Measurements from ENCODE around the gene SYAP1. TPM values are rescaled to one million over a fixed set of nuclear protein-coding genes. Genes with fewer than 3 reads are reported as not detected.
"Not testable (repeated sequence)": the region's sequence is repeated elsewhere in the genome, so short reads cannot be mapped to it uniquely, and the experiment has no call there.

SYAP1 gene
- 15.6 and 18.5 TPM in 2 replicates for total RNA-seq
- polyA plus RNA-seq (2012) = 9.1 TPM

GRCh38 chrX:16719334-16720084, at the start of gene SYAP1:
Gene SYAP1 (plus strand): TSS chrX:16719612. CDS start chrX:16719725, 113 bp downstream.
- DNase-seq (ENCODE audit: low read depth) = peak; percentile 96

GRCh38 chrX:16671005-16671404, 48.4 kb upstream of the SYAP1 start:
- DNase-seq (ENCODE audit: low read depth) = peak; percentile 49

GRCh38 chrX:16678689-16679088, 40.7 kb upstream of the SYAP1 start:
- no peak for DNase-seq (ENCODE audit: low read depth)

- no peak for DNase-seq (ENCODE audit: low read depth)
Measured at GRCh38 chrX:16683007-16683664, 36.3 kb upstream of the SYAP1 start.

GRCh38 chrX:16687514-16687913, 31.9 kb upstream of the SYAP1 start:
- no peak for DNase-seq (ENCODE audit: low read depth)

- DNase-seq (ENCODE audit: low read depth) = peak; percentile 49
Measured at GRCh38 chrX:16695079-16695676, 24.2 kb upstream of the SYAP1 start.

- no peak for DNase-seq (ENCODE audit: low read depth)
Measured at GRCh38 chrX:16696956-16697355, 22.5 kb upstream of the SYAP1 start.

- no peak for DNase-seq (ENCODE audit: low read depth)
Measured at GRCh38 chrX:16699389-16699788, 20.0 kb upstream of the SYAP1 start.

GRCh38 chrX:16700734-16701133, 18.7 kb upstream of the SYAP1 start:
- no peak for DNase-seq (ENCODE audit: low read depth)

- no peak for DNase-seq (ENCODE audit: low read depth)
Measured at GRCh38 chrX:16702700-16703599, 16.5 kb upstream of the SYAP1 start.

GRCh38 chrX:16705370-16705769, 14.0 kb upstream of the SYAP1 start:
- DNase-seq (ENCODE audit: low read depth) = no peak

GRCh38 chrX:16708016-16708415, 11.4 kb upstream of the SYAP1 start:
- no peak for DNase-seq (ENCODE audit: low read depth)

GRCh38 chrX:16711219-16711811, 8.1 kb upstream of the SYAP1 start:
- DNase-seq (ENCODE audit: low read depth) = no peak

- DNase-seq (ENCODE audit: low read depth) = no peak
Measured at GRCh38 chrX:16711893-16712547, 7.4 kb upstream of the SYAP1 start.

GRCh38 chrX:16712548-16713155, 6.8 kb upstream of the SYAP1 start, which contains the start of gene CTPS2:
Gene CTPS2 (minus strand): TSS chrX:16712669. CDS start chrX:16702902, 9,767 bp downstream.
- peak; percentile 52 for DNase-seq (ENCODE audit: low read depth)

GRCh38 chrX:16714504-16714903, 4.9 kb upstream of the SYAP1 start:
- DNase-seq (ENCODE audit: low read depth) = no peak

- DNase-seq (ENCODE audit: low read depth) = not testable (repeated sequence)
Measured at GRCh38 chrX:16715638-16716037, 3.8 kb upstream of the SYAP1 start.

- DNase-seq (ENCODE audit: low read depth) = not testable (repeated sequence)
Measured at GRCh38 chrX:16716451-16716850, 3.0 kb upstream of the SYAP1 start.

- no peak for DNase-seq (ENCODE audit: low read depth)
Measured at GRCh38 chrX:16718824-16719333, 533 bp upstream of the SYAP1 start.

- DNase-seq (ENCODE audit: low read depth) = peak; percentile 28
Measured at GRCh38 chrX:16722481-16722880, 3.1 kb downstream of the SYAP1 start.

Data from myocyte (in vitro differentiated cells).